ENCODE measurements around the gene HYDIN.
"Not testable (repeated sequence)": the region's sequence is repeated elsewhere in the genome, so short reads cannot be mapped to it uniquely, and the experiment has no call there.

Gene HYDIN

DNA sequence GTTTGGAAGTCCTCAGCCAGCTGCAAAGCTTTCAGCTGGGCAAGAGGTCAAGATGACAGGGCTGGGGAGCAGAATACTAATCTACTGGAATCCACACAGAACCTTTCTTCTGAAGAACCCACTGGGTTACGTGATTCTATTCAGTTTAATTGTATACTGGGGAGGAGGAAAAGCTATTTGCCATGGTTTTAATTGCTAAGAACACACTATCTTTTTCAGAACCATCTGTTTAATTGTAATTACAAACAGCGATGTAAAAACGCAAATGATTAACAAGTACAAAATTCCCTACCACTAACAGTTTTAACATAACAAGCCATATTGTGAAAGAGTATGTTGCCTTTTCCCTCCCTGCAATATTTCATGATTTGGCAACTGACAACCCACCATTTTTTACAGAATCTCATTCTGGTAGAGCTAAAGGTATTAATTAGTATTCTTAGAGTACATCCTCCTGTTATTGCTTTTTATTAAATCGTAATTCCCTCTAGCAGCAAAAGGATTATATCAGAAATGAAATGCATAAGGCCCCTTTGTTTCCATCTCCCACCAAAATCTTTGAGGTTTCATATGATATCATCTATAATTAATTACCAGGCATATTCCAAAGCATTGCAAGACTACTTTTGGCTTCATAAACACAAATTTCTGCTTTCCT lies 12.1 kb downstream of the HYDIN start:
- DNase-seq, result no peak

DNA sequence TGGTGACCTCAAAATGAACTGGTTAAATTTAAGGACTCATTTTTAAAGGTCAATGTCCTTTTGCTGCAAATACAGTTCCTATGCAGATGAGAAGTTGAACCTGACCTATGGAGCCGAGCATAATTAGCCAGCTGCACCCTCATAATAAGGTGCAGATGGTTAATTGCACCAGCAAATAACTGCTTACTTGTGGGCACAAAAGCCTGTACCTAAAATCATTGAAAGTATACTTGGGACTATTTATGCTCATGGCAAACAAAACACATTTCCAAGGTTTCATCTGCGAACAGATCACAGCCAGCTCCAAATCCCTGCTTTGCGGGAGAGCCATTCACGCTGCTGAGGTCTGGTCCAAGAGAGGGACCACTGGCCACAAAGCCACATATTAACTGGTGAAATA lies 13.0 kb downstream of the HYDIN start:
- no peak for DNase-seq

DNA sequence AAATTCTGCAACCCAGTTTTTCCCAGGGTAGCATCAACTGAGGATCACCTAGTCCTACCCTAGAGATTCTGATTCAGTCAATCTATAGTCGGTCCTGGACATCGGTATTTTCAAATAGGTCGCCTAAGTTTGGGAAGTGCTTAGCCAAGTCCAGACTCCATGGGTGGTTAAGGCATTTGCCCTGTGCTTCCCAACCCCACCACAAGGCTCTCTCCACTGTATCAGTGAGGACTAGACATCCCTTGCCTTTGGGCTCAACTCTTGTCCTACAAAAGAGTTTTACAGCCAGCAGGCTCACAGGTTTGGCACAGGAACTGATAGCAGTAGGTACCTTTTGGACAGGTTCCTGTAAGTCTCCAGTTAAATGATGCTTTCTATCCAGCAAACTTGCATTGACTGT lies 13.8 kb downstream of the HYDIN start:
- no peak for DNase-seq

DNA sequence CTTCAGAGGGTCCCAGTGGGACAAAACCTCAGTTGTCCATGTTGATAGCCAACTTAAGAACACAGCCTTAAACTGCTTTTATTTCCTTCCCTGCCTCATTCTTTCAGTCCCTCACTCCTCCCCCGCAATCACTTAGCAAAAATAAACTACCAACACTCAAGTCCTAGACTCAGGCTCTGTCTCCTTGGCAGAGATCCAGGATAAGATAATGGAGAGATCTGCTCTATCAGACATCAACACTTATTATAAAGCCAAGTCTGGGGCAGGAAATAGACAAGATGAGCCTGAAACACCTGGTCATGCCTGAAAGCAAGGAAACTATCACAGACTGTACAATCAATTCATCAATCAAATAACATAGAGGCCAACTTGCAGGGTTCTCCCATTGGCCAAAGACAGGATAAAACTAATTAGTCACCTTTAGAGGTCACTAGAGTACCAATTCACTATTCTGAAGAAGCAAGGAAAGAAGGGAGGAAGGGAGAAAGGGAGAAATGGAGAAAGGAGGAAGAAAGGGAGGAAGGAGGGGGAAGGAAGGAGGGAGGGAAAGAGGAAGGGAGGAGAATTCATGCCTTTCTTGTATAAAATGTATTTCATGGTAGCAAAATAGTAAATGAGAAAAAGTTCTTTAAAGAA lies 15.7 kb downstream of the HYDIN start:
- DNase-seq, result no peak

DNA sequence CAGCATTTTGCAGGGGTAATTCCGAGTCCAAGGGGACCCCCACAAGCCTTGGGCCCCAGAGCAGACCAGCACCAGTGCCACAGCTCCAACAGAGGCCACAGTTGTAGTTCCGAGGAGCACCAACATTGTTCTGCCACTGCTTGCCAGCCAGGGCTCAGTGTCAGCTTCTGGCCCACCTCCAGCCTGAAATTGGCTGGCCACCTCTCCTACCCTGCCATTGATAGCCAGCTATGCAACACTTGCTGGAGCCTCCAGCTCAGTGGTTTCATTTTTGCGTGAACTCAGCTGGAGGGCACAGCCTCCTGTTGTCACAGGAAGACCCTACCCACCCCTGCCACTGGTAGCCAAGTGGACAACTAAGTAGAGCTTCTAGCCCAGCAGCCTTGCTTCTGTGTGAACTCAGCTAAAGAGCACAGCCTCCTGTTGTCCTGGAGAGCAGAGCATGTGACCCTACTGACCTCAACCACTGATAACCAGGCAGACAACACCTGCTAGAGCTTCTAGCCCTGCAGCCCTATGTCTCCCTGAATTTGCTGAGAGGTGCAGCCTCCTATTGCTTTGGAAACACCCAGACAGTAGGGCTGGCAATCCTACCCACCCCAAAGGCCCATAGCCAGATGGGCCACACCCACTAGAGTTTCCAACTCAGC lies 24.9 kb downstream of the HYDIN start:
- no peak for DNase-seq

DNA sequence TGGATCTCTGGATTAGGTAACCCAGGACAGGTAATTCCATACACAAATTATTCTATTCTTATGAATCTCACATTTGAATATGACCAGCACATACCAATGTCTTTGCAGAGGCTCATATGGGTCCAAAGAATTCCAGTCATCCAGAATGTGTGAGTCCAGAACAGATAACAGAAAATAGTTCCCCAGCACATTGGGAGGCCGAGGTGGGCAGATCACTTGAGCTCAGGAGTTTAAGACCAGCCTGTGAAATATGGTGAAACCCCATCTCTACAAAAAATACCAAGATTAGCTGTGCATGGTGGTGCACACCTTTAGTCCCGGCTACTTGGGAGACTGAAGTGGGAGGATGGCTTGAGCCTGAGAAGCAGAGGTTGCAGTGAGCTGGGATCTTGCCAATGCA lies 26.9 kb downstream of the HYDIN start:
- DNase-seq, result no peak

DNA sequence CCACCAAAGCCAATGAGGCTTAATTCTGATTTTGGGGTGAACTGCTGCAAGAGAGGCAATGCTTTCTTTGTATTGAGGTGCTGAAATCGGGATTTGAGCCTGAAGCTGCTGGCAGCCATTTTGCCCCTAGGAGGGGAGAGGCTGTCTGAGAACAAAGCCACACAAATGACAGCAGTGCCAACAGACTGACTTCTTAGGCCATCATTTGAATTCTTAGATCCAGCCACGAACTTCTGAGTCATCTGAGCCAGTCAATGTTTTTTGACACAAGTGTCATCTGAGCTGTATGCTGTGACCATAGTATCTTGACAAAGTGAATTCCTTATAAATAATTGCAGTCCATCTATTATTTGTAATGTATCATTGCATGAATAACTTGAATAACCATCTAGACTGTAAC lies 29.0 kb downstream of the HYDIN start:
- DNase-seq, result no peak

DNA sequence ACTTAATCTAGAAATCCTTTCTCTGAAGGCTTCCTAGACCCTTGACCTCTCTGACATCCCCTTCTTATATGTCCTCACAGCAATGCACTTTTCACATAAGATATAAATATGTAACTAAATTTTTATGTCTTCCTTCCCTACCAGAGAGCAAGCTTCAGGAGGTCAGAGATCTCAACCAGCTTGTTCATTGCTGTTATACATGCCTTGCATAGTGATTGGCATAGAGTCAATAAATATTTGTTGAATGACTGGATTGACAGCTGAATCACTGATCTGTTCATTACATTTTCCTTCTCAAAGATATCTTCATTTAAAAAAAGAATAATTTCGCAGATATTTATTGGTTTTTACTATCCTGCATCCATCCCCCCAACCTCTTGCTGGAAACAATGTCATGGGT lies 29.5 kb downstream of the HYDIN start:
- no peak for DNase-seq

DNA sequence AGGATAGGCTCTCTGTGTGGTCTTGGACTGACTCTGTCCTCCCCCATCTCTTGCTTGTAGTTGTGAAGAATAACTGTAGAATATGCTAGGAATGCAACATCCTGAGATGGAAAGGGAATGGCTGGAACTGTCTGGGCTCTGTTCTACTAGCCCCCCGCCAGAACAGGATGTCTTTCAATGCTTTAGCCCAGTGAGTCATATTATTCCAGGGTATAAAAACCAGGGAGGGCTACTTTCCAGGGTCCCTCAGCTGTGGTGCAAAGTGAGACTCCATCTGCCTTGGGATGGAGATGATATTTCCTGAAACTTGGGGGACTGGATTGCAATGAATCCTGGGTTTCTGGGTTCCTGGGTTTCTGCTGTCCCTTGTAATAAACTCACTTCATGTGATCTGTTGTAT lies 32.1 kb downstream of the HYDIN start:
- no peak for DNase-seq

DNA sequence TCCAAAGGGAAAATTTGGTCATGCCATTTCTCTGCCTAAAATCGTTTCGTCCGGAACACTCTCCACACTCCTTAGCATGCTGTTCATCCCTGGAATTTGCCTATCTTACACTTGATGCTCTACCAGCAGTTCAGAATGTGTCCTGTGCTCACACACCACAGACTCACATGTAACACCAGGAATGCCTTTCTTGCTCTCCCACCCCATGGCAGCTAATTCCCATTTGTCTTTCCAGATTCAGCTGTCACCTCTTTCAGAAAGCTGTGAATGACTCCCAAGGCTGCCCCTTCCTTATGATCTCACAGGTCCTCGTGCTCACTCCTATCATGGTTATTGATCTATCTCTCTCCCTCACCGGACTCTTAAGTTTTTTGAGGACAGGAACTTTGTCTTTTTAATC lies 38.1 kb downstream of the HYDIN start:
- DNase-seq, result no peak

DNA sequence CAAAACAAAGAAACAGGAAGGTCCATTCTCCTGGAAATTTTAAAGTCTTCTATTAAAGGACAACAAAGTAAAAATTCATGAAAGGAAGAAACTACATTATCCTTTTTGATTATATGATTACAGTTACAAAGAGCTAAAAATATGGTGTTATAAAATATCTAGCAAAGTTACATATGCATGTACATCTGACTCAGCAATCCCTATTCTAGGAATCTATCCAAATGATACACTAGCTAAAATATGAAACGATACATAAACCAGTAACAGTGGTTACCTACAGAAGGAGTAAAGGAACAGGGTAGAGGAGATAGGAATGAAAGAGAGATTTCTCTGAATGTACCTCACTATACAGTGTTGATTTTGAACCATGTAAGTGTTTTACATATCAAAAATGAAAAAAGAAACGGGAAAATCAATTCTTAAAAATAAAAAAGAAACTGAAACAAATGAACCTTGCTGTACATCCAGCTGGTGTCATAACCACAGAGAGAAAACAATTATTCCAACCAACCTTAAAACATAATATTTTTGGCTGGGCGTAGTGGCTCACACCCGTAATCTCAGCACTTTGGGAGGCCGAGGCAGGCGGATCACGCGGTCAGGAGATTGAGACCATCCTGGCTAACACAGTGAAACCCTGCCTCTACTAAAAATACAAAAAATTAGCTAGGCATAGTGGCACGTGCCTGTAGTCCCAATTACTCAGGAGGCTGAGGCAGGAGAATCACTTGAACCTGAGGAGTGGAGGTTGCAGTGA lies 41.4 kb downstream of the HYDIN start:
- DNase-seq, result no peak

DNA sequence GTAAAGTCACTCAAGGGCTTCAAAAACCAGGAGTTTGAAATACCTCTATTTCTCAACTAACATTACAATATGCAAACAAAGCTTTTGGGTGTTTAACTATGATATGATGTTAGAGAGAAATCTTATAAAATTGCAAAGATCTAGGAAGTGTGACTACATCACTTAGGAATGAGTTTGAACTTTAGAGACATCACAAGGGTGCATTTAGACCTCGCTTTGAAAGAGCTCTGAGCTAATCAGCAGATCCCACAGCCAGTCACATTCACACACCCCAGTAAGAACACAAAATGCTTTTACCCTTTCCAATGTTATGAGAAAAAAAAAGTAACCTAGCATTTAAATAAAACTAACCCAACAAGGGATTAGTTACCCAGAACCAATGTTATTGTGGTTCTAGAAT lies 45.2 kb downstream of the HYDIN start:
- no peak for DNase-seq

DNA sequence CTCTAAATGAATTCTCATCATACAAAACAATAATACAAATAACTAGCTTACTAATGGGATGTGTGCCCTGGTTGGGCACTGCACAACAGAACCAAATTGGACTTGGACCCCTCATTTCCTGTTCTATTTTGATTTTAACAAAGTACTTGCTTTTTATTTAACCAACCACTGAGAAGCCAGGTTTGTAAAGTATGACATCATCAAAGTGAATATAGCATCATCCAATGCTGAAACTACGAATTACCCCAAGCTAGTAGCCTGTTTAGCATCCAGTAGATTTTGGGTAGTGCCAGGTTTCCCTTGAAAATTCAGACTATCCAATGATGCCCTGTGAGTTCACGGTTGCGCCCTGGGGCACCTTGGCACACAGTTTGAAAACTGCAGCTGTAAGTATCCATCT lies 51.0 kb downstream of the HYDIN start:
- no peak for DNase-seq

DNA sequence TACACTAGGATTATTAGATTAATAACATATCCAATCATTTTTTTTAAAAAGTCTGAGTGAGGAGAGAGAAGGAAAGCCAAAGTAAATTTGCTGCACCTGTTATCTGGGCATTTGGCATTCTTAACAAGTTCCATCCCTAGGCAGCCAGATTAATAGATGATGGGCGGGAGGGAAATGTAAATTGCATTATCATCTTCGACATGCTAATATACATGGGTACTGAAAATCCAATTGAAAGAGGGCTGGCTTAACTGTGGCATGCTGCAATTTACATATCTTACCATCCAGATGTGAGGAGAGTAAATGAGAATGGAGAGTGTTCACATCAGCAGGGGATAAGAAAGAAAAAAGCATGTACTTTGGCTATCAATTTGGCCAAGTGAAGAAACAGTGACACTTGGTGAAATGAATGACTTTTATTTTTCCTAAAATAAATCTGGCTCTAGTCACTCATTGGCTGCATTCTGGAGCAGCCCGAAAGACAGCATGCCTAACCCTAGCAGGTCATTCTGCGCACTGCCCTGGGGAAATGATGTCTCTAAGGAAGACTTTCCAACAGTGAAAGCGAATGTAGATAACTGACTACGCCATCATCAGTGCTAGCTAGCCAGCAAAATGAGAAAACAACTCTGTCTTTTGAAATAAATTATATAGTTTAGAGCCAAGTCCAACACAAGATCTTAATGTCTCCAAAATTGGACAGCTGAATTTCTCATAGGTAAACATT lies 57.9 kb downstream of the HYDIN start:
- DNase-seq, result no peak

DNA sequence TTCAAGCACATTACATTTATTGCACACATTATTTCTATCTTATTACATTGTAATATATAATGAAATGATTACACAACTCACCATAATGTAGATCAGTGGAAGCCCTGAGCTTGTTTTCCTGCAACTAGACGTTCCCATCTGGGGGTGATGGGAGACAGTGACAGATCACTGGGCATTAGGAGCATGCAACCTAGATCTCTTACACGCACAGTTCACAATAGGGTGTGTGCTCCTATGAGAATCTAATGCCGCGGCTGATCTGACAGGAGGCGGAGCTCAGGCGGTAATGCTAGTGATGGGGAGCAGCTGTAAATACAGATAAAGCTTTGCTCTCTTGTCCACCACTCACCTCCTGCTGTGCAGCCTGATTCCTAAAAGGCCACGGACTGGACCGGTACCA lies 69.5 kb downstream of the HYDIN start:
- not testable (repeated sequence) for DNase-seq

DNA sequence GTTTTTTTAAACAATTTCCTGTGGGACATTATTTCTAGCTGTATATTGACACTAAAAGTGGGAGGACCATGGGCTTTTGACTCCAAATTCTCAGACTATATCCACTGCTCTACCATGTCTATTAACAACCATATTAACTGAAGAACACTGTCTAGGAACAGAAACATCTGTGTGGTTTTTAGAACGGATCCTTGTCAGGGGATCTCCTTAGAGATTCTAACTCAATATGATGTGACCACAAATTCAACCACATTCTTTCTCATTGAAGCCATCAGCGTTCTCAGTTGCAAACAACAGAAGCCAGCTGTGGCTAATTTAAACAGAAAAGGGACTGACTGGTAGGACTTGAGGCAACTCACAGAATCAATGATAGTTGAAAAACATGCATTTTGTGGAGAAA lies 73.2 kb downstream of the HYDIN start:
- not testable (repeated sequence) for DNase-seq

DNA sequence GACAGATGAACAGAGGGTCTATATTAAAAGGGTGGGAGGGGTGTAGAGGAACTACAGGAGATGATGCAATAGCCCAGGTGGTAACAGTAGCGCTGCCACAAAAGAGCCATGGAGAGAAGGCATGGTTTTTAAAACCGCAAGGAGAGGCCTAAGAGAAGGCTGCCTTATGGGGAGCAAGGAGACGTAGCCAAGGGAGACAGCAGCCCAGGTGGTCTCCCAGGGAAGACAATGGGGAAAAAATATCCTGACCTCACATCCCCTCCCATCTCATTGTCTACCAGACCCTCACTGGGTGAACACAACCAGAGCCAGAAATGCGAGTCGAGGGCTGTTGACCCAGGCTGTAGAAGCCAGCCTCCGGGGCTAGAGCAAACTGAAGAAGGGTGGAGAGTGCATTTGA lies 77.2 kb downstream of the HYDIN start:
- not testable (repeated sequence) for DNase-seq

DNA sequence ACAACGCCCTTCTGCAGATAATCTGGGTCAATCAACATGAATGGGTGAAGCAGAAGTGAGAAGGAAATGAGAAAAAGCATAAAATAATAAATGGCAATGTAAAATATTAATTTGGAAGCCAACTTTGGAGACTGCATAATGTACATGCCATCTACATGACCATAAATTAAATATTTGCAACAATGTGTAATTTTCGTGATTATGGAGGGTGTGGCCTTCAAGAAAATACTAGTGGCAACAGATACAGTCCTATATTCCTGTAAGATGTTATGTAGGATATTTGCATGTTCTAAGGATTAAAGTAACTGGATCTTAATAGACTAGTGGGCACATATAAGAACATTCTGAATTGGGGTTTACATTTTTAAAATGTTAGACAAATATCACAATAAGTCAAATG lies 78.9 kb downstream of the HYDIN start:
- DNase-seq, result not testable (repeated sequence)

DNA sequence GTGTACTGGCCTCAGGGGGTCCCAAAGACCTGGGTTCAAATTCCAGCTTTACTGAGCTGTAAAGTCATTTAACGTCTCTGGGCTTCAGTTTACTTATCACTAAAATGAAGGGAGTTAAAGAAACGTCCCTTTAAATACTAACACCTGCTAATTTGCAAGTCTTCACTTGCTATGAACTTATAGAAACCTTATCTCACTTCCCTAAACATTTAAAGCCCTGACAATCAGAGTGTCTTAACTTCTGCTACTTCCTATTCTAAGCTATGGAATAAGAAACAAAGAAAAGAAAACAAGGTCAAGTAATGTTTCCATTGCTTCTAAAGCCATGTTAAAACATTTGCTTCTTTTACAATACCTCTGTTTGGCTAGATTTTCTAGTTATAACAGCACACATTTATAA lies 87.3 kb downstream of the HYDIN start:
- not testable (repeated sequence) for DNase-seq

DNA sequence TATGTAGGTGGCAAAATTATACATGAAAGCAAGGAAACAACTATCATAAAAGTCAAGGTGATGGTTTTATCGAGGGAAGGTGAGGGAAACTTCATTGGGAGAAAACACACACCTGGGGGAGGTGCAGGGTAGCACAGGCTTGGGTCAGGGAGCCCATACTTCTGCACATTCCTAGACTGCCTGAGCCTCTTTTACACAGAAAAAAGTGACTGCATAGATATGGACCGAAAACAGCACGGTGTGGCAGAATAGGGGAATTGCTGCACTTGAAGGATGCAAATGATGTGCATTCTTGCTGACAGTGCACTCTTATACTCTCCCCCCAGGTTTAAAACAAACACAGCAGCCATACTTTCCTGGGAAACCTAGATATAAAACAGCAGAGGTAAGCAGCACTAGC lies 120.0 kb downstream of the HYDIN start:
- DNase-seq, result not testable (repeated sequence)

DNA sequence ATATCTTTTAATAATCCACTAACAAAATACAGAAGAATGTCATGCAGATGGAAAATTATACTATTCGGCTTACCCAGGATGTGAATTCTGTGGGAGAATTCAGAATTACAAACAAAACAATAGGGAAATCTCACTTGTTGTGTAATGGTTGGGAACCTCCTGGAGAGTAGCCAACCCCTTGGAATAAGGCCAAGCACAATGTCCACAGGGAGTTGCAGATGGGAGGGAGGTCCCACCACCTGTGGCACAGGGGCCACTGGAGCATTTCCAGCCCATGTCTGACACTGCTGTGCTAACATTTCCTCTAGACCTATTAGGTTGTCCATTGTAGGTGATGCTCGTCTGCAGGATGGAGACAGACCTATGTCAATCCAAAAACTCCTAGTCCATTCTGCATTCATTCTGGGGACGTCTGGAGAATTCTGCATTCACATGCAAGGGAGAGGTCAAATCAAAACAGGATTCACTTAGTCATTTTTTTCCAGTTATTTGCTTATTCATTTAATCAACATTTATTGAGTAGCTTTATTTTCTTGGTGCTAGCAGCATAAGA lies 120.8 kb downstream of the HYDIN start:
- DNase-seq, result not testable (repeated sequence)

DNA sequence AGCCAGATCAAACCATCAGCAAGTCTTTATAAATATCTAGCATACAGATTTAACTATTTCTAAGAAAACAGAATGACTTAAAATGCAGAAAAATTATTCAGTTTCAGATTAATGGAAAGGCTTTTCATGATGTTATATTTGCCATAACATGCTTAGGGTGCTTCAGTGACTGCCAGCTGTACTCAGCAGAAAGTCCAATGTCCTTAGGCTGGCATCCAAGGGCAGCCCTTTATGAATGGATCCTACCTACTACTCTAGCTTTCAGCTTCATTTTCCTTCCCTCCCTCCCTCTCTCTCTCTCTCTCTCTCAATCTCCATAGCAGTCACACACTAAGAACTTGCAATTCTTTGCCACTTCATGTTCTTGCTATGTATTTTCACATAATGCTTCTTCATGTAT lies 124.6 kb downstream of the HYDIN start:
- not testable (repeated sequence) for DNase-seq

DNA sequence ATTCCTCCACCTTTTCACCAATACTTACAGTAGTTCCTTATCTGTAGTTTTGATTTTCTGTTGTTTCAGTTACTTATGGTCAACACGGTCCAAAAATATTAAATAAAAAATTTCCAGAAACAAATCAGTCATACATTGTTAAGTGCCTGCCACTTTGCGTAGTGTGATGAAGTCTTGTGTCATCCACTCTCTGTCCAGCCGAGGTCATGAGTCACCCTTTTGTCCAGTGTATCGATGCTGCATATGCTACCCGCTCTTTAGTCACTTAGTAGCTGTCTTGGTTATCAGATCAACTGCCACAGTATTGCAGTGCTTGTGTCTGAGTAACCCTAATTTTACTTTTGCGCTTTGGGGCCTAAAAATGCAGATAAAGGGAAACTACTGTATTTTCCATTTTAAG lies 146.9 kb downstream of the HYDIN start:
- not testable (repeated sequence) for DNase-seq

Data from NCI-H1048 (cell line).